Measurements from ENCODE around the gene TSHZ1. TPM values are rescaled to one million over a fixed set of nuclear protein-coding genes. Genes with fewer than 3 reads are reported as not detected.

TSHZ1 gene
- total and polyA plus RNA-seq, 2 of the 8 experiments (the other 6 are each of a cell fraction or from before 2014, with no cell fraction given) = 0.03 to 0.32 TPM

DNA sequence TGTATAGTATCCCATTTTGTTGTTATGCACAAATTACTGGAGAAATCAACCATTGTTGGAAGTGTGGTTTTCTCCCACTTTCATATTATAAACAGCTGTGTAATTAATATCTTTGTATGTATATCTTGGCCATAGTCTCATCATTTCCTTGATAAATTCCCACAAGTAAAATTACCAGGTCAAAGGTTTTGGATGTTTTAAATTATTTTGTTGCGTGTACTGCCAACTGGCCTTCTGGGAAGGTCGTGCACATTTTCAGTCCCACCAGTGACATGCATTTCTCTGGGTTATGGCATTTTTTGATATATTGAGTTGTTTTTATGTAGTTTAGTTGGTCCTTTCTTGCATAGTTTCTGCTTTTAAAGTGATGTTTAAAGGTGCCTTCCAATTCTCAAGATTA, 41.5 kb downstream of the TSHZ1 start:
- Histone ChIP-seq H2BK12ac (ENCODE audit: low read depth, low read length) (no peak overlapping the region), H2BK20ac (ENCODE audit: low read length) (no peak overlapping the region), H3K36me3 (ENCODE audit: control insufficient read depth in 2 of 4, insufficient read depth in 4 of 4, low read length in 3 of 4) (no peaks in the 10 kb centered on the region), H4K20me1 (replicated peaks in 1 of 2; ENCODE audit: control insufficient read depth in 1 of 2, insufficient read depth in 2 of 2, low read length in 2 of 2) (no peaks in the 10 kb centered on the region), H3K79me2 (ENCODE audit: control insufficient read depth in 1 of 2, insufficient read depth in 2 of 2, low read length in 2 of 2) (no peaks in the 10 kb centered on the region), H2BK5ac (ENCODE audit: low read depth, low read length) (no peak overlapping the region), H2BK15ac (ENCODE audit: low read length) (no peak overlapping the region), H2AFZ (ENCODE audit: low read length) (no peak overlapping the region), H3K9ac (replicated peaks in 1 of 4; ENCODE audit: extremely low read depth in 1 of 4, low read depth in 3 of 4, low read length in 3 of 4) (no peak overlapping the region), H4K5ac (ENCODE audit: insufficient read length, low read depth, low read length) (no peak overlapping the region), H3K9me3 (ENCODE audit: insufficient read depth in 2 of 2, low read depth in 1 of 2, low read length in 1 of 2) (no peaks in the 10 kb centered on the region), H3K4me2 (ENCODE audit: insufficient read depth in 1 of 2, low read depth in 2 of 2, low read length in 2 of 2) (no peak overlapping the region), H3K27ac (ENCODE audit: low read depth, low read length) (no peak overlapping the region), H3K4ac (replicated peaks; ENCODE audit: insufficient read length, low read depth, low read length) (no peak overlapping the region), H2AK5ac (ENCODE audit: low read depth, low read length) (no peak overlapping the region), H3K4me3 (ENCODE audit: extremely low read depth in 1 of 4, insufficient read depth in 2 of 4, low read depth in 3 of 4, low read length in 4 of 4) (no peak overlapping the region), H4K8ac (ENCODE audit: extremely low read depth, insufficient read depth, low read length) (no peak overlapping the region), H3K14ac (ENCODE audit: insufficient read length) (no peak overlapping the region), H2BK120ac (replicated peaks; ENCODE audit: low read depth, low read length) (no peak overlapping the region), H3K79me1 (ENCODE audit: low read depth, low read length) (no peaks in the 10 kb centered on the region), H3K23me2 (ENCODE audit: low read depth, low read length) (no peaks in the 10 kb centered on the region), H3K18ac (ENCODE audit: extremely low read depth, low read length) (no peak overlapping the region), H3K4me1 (replicated peaks in 1 of 4; ENCODE audit: control insufficient read depth in 3 of 4, insufficient read depth in 4 of 4, low read length in 3 of 4) (no peaks in the 10 kb centered on the region), H3K23ac (ENCODE audit: insufficient read length) (no peak overlapping the region), H3K27me3 (replicated peaks in 1 of 4; ENCODE audit: control insufficient read depth in 3 of 4, extremely low read depth in 1 of 4, insufficient read depth in 3 of 4, low read length in 3 of 4) (no peaks in the 10 kb centered on the region), H3K56ac (replicated peaks; ENCODE audit: insufficient read length, low read depth, low read length) (no peak overlapping the region), H4K91ac (replicated peaks; ENCODE audit: insufficient read length, low read length) (no peak overlapping the region)
- ChIA-PET POLR2A (ENCODE audit: partially characterized antibody) (no interaction called here), CTCF (ENCODE audit: partially characterized antibody) (no interaction called here)
- FAIRE-seq = no peak
- WGBS, 2 experiments (ENCODE audit: extremely low coverage in 1 of 2, insufficient coverage in 1 of 2, insufficient read length in 1 of 2, insufficient replicate concordance in 2 of 2, low coverage in 1 of 2, low lambda C conversion rate in 2 of 2, missing lambda C conversion rate in 1 of 2) = 94% methylated on average over 2 of the region's 2 CpGs; no CpG with 5 or more reads in 1 of the 2 experiments
- no peak for DNase-seq (ENCODE audit: low read depth in 1 of 2, low spot score in 2 of 2)
- no peak for TF ChIP-seq EZH2 (IDR thresholded peaks at IDR 0.05; ENCODE audit: low read depth, low read length, severe bottlenecking)
- no peak for TF ChIP-seq NRF1 (IDR thresholded peaks at IDR 0.05; ENCODE audit: low read depth, low read length)
- TF ChIP-seq, protein P1, sequence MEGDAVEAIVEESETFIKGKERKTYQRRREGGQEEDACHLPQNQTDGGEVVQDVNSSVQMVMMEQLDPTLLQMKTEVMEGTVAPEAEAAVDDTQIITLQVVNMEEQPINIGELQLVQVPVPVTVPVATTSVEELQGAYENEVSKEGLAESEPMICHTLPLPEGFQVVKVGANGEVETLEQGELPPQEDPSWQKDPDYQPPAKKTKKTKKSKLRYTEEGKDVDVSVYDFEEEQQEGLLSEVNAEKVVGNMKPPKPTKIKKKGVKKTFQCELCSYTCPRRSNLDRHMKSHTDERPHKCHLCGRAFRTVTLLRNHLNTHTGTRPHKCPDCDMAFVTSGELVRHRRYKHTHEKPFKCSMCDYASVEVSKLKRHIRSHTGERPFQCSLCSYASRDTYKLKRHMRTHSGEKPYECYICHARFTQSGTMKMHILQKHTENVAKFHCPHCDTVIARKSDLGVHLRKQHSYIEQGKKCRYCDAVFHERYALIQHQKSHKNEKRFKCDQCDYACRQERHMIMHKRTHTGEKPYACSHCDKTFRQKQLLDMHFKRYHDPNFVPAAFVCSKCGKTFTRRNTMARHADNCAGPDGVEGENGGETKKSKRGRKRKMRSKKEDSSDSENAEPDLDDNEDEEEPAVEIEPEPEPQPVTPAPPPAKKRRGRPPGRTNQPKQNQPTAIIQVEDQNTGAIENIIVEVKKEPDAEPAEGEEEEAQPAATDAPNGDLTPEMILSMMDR (IDR thresholded peaks at IDR 0.05; ENCODE audit: control extremely low read depth in 1 of 3, insufficient read depth in 1 of 3, low read depth in 1 of 3, low read length in 3 of 3) = no peak
- no peak for TF ChIP-seq GABPA (IDR thresholded peaks at IDR 0.05; ENCODE audit: borderline replicate concordance, insufficient read depth, low read length)
- TF ChIP-seq CBX8 (IDR thresholded peaks at IDR 0.05; ENCODE audit: borderline replicate concordance, low read depth, low read length) = no peak
- no peak for TF ChIP-seq POU5F1 (IDR thresholded peaks at IDR 0.05; ENCODE audit: low read depth, low read length)
- TF ChIP-seq SP4 (IDR thresholded peaks at IDR 0.05; ENCODE audit: low read length) = no peak
- TF ChIP-seq SUZ12 (IDR thresholded peaks at IDR 0.05; ENCODE audit: low read length) = no peak
- TF ChIP-seq MAFK (IDR thresholded peaks at IDR 0.05; ENCODE audit: low read depth, low read length) = no peak
- TF ChIP-seq JUND (IDR thresholded peaks at IDR 0.05; ENCODE audit: low read length) = no peak
- no peak for TF ChIP-seq CTBP2 (IDR thresholded peaks at IDR 0.05; ENCODE audit: borderline replicate concordance, insufficient read depth, insufficient read length, low read length)
- TF ChIP-seq SP2 (IDR thresholded peaks at IDR 0.05; ENCODE audit: low read length) = no peak
